HG03565 (cell line): ENCODE results near the gene CPB1.

Source experiments
- ATAC-seq: cut with Tn5 transposase; IDR thresholded peaks from one replicate; pipeline ENCODE4 v1.9.1; 2021; ENCODE audit warnings: mild to moderate bottlenecking, moderate library complexity; ENCODE audit not compliant: unreplicated experiment

CPB1 gene

DNA sequence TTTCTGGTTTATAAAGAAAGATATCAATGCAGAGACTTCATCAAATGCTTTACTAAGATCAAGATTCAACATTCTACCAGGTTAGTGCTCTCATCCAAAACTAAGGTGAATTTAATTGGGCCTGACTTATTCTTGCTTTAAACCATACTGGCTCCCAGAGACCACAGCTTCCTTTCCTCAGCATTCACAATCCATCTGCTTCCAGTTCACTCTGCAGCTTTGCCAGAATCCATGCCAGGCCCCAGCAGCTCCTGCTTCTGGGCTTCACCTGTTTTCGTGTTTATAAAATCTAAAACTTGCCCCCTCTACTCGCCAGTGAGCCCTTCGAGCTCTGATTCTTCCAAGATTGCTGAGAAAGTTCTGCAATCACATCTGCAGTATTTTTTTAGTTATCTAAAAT is 2.3 kb downstream of the CPB1 start:
- no peak for ATAC-seq

DNA sequence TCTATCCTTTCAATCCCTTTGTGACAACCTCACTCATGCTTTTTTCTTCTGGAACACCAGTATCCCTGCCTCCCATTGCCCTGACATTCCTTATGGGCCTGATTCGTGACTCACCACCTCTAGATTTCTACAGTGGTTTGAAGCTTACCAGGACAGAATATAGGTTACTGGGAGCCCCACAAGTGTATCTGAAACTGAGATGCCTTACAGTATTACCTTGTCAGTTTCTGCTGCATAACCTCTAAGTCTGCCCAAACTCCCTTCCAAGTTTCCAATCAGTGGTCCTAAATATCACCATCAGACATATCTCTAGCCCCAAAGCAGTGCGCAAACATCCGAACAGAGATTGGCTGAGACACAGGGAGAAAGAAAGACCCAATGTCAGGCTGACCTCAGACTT is 5.6 kb downstream of the CPB1 start:
- no peak for ATAC-seq

DNA sequence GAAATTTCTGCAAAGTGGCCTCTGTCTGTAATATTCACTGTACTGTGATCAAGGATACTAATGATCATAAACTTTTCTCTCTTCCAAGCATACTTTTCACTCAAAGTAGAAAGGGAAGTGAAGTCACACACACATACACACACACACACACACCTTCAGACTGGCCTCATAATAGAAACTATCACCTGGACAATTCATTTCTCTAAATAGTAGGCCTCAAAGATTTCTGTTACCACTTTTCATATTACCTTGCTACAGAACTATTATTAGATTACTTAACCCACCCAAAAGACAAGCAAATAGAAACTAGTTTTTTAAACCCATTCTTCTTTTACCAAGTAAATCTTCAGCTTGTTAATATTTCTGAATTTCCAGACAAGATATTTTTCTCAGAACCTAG is 12.2 kb downstream of the CPB1 start:
- ATAC-seq = peak; percentile 66

DNA sequence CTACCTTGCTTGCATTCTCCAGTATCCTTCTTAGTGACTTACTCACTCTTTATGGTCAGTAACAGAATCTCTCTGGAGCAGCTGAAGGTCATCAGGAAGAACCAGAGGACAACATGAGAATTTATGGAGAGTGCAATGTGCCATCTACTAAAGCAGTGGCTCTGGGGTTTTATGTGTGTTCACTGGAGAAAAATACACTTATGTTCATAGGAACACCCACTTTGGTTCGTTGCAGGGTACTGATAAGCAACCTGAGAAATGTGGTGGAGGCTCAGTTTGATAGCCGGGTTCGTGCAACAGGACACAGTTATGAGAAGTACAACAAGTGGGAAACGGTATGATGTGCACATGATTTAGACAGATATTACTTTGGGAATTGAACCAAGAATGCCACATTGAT is 12.8 kb downstream of the CPB1 start:
- no peak for ATAC-seq

DNA sequence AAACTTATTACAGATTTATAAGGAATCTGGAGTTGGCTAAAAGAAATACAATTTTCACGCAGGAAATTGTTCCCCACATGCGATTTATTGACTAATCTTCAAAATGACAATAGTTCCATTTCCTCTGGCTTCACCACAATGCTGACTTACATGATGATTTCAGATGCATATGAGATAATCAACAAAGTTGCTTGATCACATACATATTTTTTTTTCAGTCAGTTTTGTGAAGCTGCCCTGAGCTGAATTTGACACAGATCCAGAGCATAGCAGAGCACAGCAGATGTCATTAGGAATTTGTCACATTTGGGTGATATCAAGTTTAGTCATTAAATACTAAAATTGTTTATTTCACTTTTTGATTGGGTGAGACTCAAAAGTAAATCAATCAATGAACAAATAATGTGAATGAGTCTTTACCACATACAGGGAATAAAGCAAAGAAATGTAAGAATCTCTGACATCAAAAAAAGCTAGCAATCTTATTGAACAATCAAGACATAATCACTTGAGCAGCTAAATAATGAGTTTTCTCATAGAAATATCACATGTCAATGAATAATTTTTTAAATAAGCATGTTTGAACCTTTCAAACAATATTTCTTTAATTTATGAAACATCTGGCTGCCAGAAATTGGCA is 18.3 kb downstream of the CPB1 start:
- no peak for ATAC-seq

DNA sequence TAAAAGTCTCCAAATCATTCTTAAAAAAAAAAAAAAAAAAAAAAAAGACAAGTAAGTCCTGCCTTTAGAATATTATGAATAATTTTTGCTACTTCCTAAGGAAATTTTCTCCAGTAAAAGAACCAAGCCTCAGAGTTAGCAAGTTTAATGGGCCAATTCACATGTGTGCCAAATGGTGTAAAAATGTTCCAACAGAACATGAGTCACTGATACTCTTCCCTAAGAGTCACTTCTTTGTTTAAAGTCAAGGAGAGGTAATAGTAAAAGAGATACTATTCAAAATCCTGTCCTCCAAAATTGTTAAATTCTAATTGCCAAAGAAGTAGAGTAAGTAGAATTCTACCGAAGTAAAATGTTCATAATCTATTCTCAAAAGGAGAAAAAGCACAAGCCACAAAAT is 19.7 kb downstream of the CPB1 start:
- no peak for ATAC-seq

DNA sequence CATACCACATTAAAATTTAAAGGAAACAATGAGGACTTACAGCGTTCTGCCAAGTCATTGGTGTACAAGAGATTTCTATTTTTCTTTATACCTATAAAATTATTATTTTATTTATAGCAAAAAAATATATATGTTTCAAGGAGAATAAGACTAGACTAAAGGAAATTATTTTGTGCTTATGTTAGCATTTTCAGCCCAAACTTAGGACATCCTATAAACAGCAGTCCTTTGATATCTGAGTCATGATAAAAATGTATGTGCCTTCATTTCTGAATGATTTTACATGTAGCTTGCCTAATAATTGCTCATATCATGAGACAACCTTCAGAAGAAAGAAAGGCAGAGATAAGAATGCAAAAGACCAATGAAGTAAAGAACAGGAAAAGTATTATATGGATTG is 20.8 kb downstream of the CPB1 start:
- ATAC-seq = no peak

DNA sequence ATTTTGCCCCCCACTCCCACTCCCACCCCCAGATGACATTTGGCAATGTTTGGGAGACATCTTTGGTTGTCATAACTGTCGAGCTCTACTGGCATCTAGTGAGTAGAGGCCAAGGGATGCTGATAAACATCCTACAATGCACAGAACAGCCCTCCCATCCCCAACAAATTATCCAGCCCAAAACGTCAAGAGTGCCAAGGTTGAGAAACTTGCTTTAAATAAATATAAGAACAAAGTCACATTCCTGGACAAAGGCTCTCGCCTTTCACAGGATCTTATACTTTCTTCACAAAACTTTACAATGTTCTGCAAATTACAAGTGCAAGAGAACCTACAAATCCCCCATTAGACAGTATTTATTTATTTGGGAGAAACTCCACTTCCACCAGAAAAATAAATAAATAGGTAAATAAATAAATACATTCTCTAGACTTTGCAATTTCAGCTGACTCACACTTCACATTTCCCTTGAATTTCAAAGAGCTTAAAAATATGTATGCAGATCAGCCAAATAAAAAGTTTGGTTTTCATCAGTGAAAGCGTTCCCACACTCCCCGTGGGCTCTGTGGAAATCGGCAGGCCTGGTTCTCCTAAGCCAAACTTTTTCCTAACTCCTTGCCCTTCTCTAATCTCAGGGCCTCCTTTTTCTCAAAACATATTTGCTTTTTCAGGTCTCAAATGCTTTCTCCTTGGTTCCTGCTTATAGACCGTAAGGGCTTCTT is 24.8 kb downstream of the CPB1 start:
- ATAC-seq = no peak

DNA sequence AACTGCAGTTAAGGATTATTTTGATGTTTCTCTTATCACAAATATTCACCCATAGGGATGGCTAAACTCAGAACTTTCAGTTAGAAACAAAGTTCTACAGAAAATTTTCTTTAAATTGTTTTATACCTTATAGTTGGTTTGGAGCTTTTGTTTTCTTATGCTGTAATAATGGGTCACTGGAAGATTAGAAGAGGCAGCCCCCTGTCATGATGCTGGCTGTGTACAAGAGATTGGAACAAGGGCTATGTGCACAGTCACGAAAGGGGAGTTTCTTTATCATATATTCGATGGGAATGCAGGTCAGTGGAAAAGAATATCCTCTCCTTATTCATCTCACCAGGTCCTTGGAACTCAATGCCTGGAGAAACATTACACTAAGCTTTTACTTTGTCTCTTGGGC is 25.5 kb downstream of the CPB1 start:
- no peak for ATAC-seq

DNA sequence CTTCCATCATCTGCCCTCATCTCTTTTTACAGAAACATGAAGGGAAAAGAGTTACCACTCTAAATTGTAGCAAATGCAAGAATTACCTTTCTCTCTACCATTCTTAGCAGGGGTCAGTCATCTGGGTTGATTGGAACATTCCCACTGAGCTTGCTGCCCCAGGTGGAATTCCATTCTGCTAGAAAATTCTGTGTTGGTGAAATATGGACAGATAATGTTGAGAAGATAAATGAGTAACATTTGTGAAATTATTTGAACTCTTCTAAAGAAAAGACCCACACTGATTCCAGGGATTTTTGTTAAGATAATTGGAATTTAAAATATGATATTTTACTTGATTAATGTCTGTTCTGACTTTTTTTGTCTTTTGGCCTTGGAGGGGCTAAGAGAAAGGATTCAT is 26.4 kb downstream of the CPB1 start:
- ATAC-seq = no peak

DNA sequence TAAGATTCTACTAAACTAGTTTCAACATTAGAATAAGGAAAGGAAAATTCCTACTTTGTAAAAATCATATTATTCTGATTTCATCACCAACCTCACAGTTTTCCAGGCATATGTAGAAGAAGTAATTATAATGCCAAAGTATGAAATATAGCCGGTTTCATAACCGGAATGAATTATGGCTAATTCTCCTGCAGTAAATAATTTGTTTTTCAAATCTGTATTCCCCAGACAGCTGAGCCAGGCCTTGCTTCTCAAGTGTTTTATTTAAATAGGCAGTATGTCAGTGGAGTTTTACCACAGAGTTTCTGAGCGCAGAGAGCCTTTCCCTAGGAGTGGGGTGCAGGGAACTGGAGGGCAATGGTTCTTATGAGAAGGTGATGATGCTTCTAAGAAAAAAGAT is 28.8 kb downstream of the CPB1 start:
- no peak for ATAC-seq

DNA sequence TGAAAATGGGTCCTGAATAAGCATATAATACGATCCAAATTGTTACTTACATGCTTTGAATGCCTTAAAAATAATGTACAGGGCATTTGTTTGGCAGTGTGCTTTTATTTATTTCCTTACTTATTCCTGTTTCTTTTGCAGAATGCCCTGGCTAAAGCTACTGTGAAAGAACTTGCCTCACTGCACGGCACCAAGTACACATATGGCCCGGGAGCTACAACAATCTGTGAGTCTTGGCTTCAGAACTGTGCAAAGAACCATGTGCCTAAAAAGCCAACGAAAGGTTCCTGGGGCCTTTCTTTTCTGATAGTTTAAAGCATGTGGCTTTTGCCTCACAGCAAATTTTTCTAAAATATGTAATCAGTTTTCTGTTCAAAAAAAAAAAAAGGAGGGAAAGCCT is 29.7 kb downstream of the CPB1 start:
- ATAC-seq = no peak

DNA sequence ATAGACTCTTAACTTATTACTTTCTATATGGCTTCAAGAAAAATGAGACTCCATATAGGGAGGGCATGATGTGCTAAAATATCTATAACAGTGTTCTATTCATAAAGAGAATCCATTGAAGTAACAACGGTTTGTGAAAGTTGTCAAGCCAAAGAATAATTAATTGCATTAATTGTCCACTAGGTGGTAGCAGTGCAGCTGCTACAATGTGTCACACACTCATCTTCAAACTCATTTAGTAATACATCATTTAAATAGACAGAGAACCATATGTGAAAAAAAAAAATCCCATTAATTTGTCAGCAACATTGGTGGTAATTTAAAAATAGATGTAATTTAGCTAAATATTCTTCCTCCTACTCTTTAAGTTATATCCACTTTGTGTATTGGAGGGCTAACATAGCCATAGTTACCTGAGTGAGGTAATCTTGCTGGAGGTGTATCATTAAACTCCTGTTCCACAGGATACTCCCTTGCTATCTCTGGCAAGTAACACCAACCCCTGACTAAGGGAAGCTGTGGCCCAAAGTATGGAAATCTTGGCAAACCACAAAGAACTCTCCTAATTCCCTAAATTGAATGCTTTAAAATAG is 33.8 kb downstream of the CPB1 start:
- ATAC-seq = peak; percentile 84

DNA sequence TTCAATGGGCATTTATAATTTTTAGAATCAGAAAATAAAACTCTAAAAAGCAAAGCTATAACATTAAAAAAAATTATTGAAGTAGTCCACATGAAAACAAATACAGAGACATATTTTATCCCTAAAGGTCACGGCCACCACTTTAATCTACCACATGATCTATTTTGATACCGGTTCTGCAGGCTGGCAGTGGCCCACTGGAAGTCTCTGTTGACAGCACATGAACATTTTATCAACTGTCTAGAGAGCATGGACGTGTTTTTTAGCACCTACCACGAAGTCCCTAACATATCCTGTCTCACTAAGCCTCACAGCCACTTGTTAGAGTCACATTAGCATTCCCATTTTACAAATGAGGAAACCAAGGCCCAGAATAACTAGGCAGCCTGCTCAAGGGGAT is 35.7 kb downstream of the CPB1 start:
- no peak for ATAC-seq

DNA sequence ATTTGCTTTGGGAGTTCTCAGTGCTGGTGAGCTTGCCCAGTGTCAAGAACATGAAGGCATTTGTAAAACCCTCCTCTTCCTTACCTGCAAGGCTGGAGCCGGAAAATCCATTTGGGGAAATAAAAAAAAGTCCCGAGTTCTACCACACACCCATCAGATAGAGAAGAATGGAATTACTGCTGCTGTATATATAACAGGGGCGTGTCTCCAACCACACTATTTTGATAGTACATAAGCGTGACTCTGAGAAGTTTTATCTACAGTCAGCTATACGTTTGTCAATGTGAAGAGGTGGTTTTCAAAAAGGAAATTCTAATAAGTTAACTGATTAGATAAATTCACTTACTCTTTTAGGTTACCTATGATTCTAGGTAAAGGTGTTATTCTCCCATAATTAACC is 36.2 kb downstream of the CPB1 start:
- no peak for ATAC-seq

DNA sequence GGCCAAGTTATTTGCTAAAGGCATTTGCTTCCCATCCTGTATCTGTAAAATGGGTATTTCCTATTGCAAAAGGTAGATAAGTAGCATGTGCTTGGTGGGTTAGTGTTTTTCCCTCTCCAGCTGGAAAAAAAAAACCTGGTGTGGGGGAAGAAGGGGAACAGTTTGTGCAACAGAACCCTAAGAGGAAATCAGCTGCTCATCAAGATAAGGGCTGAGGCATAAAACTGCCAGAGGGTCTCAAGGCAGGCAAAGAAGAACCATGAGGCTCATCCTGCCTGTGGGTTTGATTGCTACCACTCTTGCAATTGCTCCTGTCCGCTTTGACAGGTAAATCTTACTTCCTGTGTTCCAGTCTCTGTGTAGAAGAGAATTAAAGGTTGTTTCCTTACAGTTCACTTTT is 37.4 kb downstream of the CPB1 start, which contains the start of gene CPA3:
Gene CPA3, plus strand, starts transcription at position 248 of the 400 bp plus-strand sequence. Its CDS starts 12 bp downstream, at position 260.
- no peak for ATAC-seq

DNA sequence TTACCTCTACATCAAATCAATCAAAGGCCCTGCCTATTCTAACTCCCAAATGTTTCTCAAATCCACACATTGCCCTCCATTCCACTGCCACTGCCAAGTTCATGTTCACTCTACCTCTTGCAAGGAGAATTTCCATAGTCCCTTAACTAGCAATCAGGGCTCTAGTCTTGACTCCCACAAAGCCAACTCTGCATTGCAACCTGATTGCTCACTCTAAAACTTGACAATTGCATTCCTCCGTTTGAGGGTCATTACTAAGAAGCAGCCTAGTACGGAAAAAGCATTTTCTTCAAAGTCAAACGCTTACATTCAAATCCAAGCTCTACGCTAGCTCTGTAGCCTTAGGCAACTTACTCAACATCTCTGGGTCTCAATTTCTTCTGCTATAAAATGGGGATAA is 38.6 kb downstream of the CPB1 start:
- ATAC-seq = no peak

DNA sequence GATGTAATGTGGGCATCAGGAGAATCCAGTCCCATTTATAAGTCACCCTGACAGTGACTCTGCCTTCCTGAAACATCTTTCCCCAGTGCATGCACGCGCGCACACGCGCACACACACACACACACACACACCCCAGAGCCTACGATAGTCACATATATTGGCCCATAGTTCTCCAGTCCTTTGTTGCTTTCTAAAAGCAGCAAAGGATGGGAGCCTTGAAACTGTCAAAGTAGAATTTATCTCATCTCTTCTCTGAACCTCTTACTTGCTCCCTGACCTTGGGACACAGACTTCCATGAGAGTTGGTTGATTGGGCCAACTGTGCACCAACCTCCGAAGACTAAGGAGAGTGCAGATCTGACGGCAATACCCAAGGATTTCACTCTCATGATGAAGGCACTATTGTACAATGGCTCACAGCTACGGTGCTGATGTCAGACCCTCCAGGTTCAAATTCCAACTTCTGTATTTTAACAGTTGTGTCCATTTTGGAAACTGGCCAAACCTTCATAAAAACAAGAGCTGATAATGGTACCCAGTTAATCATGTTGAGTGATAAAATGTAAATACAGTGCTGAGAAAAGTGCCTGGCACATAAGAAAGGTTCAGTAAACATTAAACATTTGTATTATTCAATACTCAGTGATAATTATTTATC is 45.8 kb downstream of the CPB1 start:
- no peak for ATAC-seq

DNA sequence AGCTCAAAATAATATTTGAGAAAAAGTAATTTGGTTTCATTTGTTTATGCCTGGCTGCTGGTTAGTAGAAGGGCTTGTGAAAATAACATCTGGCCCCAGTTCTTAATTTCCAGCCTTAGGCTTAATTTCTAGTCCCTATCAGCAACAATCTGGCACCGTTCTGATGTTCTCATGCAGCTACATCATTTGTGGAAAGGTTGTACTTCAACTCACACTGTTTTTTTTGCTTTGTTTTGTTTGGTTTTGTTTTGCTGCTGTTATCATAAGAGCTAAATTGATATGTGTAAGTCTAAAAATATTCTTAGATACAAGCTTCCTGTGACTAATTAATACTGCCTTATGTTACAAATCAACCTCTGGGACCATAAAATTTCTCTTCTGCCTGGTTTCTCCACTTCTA is 46.4 kb downstream of the CPB1 start:
- no peak for ATAC-seq

DNA sequence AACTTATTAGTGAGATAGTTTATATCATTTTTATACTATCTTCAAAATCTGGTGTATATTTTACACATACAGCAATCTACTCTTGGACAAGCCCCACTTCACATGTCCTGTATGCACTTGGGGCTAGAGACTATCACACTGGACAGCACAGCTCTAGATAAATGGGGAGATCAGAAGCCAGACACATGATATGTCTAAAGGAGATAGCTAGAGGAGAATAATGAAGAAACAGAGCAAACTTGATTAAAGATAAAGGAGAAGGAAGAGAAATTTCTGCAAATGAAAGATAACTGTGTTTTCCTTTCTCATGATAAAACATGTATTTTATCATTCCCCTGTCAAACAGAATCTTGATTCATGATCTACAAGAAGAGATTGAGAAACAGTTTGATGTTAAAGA is 50.5 kb downstream of the CPB1 start:
- ATAC-seq = no peak

DNA sequence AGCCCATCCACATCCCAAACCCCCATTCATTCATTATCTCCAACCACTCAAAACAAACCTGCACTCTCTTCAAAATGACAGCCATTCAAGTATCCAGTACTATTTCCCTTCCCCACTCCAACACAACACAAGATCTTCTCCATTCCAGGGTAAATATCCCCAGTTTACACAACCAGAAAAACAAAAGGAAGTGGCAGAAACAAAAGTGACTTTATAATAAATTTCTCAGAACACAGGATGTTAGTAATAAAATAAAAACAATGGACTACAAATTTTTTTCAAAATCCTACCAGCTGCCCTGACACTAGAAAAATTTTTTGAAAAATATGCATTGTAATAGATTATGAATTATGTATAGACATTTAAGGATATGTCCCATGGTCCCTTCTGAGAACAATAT is 51.6 kb downstream of the CPB1 start:
- no peak for ATAC-seq

DNA sequence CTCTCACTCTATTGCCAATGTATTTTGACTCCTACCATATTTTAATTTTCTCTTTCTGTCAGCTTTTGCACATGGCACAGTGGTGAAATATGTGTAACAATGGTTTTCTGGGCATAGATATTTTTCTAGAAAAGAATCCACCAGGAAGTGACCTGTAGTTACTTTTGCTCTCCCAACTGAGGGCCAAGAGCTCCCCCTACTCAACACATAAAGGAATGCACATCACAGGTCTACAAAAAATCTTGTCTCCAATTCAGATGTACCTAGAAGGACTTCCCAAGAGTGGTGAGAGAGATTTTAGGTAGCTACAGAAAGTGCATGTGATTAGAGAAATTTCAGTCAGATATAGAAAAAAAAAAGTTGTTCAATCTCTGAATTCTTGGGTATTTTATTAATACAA is 53.1 kb downstream of the CPB1 start:
- no peak for ATAC-seq
